ENCODE data around the gene CD86. TPM values are rescaled to one million over a fixed set of nuclear protein-coding genes. Genes with fewer than 3 reads are reported as not detected.
"Not testable (repeated sequence)": the region's sequence is repeated elsewhere in the genome, so short reads cannot be mapped to it uniquely, and the experiment has no call there.

The CD86 gene
- total RNA-seq, 4 donors from 2014 or later = 1.8 to 7.5 (median 4.2) TPM

GRCh38 chr3:122030381-122031122 lies 24.6 kb upstream of the CD86 start:
- H3K27me3 ChIP-seq = no peaks in the 10 kb centered on the region
- H3K36me3 ChIP-seq = no peaks in the 10 kb centered on the region
- no peak overlapping the region for H3K4me3 ChIP-seq
- H3K27ac ChIP-seq (replicated peaks in 1 of 4) = no peak overlapping the region
- intact Hi-C loops (cut with DNase I) = no loop called here
- 75% methylated on average over 3 of the region's 3 CpGs for WGBS
- TF ChIP-seq POLR2AphosphoS5 (IDR thresholded peaks at IDR 0.05) (no peak), POLR2A (IDR thresholded peaks at IDR 0.05; ENCODE audit: low read depth) (no peak), EP300 (IDR thresholded peaks at IDR 0.05) (no peak), CTCF (IDR thresholded peaks at IDR 0.05) (no peak)
- H3K9me3 ChIP-seq = no peaks in the 10 kb centered on the region
- H3K4me1 ChIP-seq = no peaks in the 10 kb centered on the region
- no peak for DNase-seq (ENCODE audit: extremely low spot score)

GRCh38 chr3:122031123-122031468 lies 24.1 kb upstream of the CD86 start:
- no peak overlapping the region for H3K4me3 ChIP-seq
- H3K9me3 ChIP-seq = no peaks in the 10 kb centered on the region
- no peak for DNase-seq (ENCODE audit: extremely low spot score)
- TF ChIP-seq CTCF (IDR thresholded peaks at IDR 0.05) (no peak), EP300 (IDR thresholded peaks at IDR 0.05) (no peak), POLR2A (IDR thresholded peaks at IDR 0.05; ENCODE audit: low read depth) (no peak), POLR2AphosphoS5 (IDR thresholded peaks at IDR 0.05) (no peak)
- 90% methylated on average over 1 of the region's 1 CpG for WGBS
- no peaks in the 10 kb centered on the region for H3K36me3 ChIP-seq
- no peaks in the 10 kb centered on the region for H3K4me1 ChIP-seq
- H3K27me3 ChIP-seq = no peaks in the 10 kb centered on the region
- intact Hi-C loops (cut with DNase I) = no loop called here
- H3K27ac ChIP-seq (replicated peaks in 1 of 4) = no peak overlapping the region

- TF ChIP-seq POLR2A (IDR thresholded peaks at IDR 0.05; ENCODE audit: low read depth) = no peak
- TF ChIP-seq POLR2AphosphoS5 (IDR thresholded peaks at IDR 0.05) = no peak
- TF ChIP-seq CTCF (IDR thresholded peaks at IDR 0.05) = no peak
- TF ChIP-seq EP300 (IDR thresholded peaks at IDR 0.05) = no peak
- H3K4me1 ChIP-seq = no peaks in the 10 kb centered on the region
- peaks cover 0 to 5% (median 0%) of the 10 kb centered on the region in 4 donors for H3K9me3 ChIP-seq
- WGBS = 70% methylated on average over 1 of the region's 1 CpG
- intact Hi-C loops (cut with DNase I) = no loop called here
- no peaks in the 10 kb centered on the region for H3K36me3 ChIP-seq
- H3K27ac ChIP-seq (replicated peaks in 1 of 4) = no peak overlapping the region
- no peak overlapping the region for H3K4me3 ChIP-seq
- DNase-seq (ENCODE audit: extremely low spot score) = no peak
- H3K27me3 ChIP-seq = no peaks in the 10 kb centered on the region
Observed at GRCh38 chr3:122032531-122032930, 22.6 kb upstream of the CD86 start.

GRCh38 chr3:122033023-122033422 lies 22.1 kb upstream of the CD86 start:
- 70% methylated on average over 1 of the region's 1 CpG for WGBS

GRCh38 chr3:122047296-122047695 lies 7.9 kb upstream of the CD86 start:
- H3K4me1 ChIP-seq; H3K36me3 ChIP-seq; H3K9me3 ChIP-seq; intact Hi-C loops (cut with DNase I); DNase-seq (ENCODE audit: extremely low spot score); H3K27me3 ChIP-seq; H3K4me3 ChIP-seq; H3K27ac ChIP-seq (replicated peaks in 1 of 4): not testable (repeated sequence)
- WGBS = 90% methylated on average over 11 of the region's 16 CpGs

More at GRCh38 chr3:122033023-122033422, 22.1 kb upstream of the CD86 start:
- Histone ChIP-seq H3K9me3 (peaks cover 0 to 5% (median 0%) of the 10 kb centered on the region in 4 donors), H3K27ac (replicated peaks in 1 of 4) (no peak overlapping the region), H3K4me3 (no peak overlapping the region), H3K36me3 (no peaks in the 10 kb centered on the region), H3K4me1 (no peaks in the 10 kb centered on the region), H3K27me3 (no peaks in the 10 kb centered on the region)
- TF ChIP-seq POLR2A (IDR thresholded peaks at IDR 0.05; ENCODE audit: low read depth) (no peak), POLR2AphosphoS5 (IDR thresholded peaks at IDR 0.05) (no peak), EP300 (IDR thresholded peaks at IDR 0.05) (no peak), CTCF (IDR thresholded peaks at IDR 0.05) (no peak)
- DNase-seq (ENCODE audit: extremely low spot score) = no peak
- intact Hi-C loops (cut with DNase I) = no loop called here

- H3K4me3 ChIP-seq; H3K9me3 ChIP-seq; H3K27me3 ChIP-seq; DNase-seq (ENCODE audit: extremely low spot score); H3K36me3 ChIP-seq; H3K4me1 ChIP-seq; intact Hi-C loops (cut with DNase I); H3K27ac ChIP-seq (replicated peaks in 1 of 4): not testable (repeated sequence)
- WGBS = 95% methylated on average over 6 of the region's 11 CpGs
Observed at GRCh38 chr3:122047773-122048172, 7.4 kb upstream of the CD86 start.

Data from esophagus muscularis mucosa (tissue), 4 donors.